Stimulated activated CD4-positive, alpha-beta T cell treated with anti-CD3 and anti-CD28 coated beads, Interleukin-4, amount 100 ng/mL, for 48 hours (primary cell): ENCODE data around the gene PSTPIP2.
"Not testable (repeated sequence)": the region's sequence is repeated elsewhere in the genome, so short reads cannot be mapped to it uniquely, and the experiment has no call there.

Experiments
- DNase-seq, 2 donors: peaks; one replicate each; pipeline ENCODE4 v3.0.0-alpha.2; 2020; ENCODE audit warnings: low read depth in 2 of 2

Gene PSTPIP2

GRCh38 chr18:46070232-46070631, 1.8 kb downstream of the PSTPIP2 start:
- no peak for DNase-seq

GRCh38 chr18:46069524-46069923, 2.5 kb downstream of the PSTPIP2 start:
- DNase-seq, result no peak

- DNase-seq, result no peak
Observed at GRCh38 chr18:46068763-46069162, 3.3 kb downstream of the PSTPIP2 start.

GRCh38 chr18:46067438-46068007, 4.5 kb downstream of the PSTPIP2 start:
- DNase-seq, result no peak

- no peak for DNase-seq
Observed at GRCh38 chr18:46062781-46063180, 9.3 kb downstream of the PSTPIP2 start.

GRCh38 chr18:46061796-46062195, 10.3 kb downstream of the PSTPIP2 start:
- DNase-seq, result no peak

- no peak for DNase-seq
Observed at GRCh38 chr18:46061387-46061786, 10.7 kb downstream of the PSTPIP2 start.

GRCh38 chr18:46060359-46060841, 11.7 kb downstream of the PSTPIP2 start:
- no peak for DNase-seq

GRCh38 chr18:46055838-46056230, 16.2 kb downstream of the PSTPIP2 start:
- no peak for DNase-seq

- DNase-seq, result no peak
Observed at GRCh38 chr18:46054956-46055837, 16.9 kb downstream of the PSTPIP2 start.

- no peak for DNase-seq
Observed at GRCh38 chr18:46053368-46054095, 18.5 kb downstream of the PSTPIP2 start.

GRCh38 chr18:46051731-46052461, 20.2 kb downstream of the PSTPIP2 start:
- DNase-seq, result no peak

- DNase-seq, result no peak
Observed at GRCh38 chr18:46050268-46050667, 21.8 kb downstream of the PSTPIP2 start.

GRCh38 chr18:46048641-46049040, 23.4 kb downstream of the PSTPIP2 start:
- no peak for DNase-seq

GRCh38 chr18:46047369-46047768, 24.7 kb downstream of the PSTPIP2 start:
- not testable (repeated sequence) for DNase-seq

- DNase-seq, result no peak
Observed at GRCh38 chr18:46046688-46047087, 25.4 kb downstream of the PSTPIP2 start.

GRCh38 chr18:46046126-46046525, 25.9 kb downstream of the PSTPIP2 start:
- no peak for DNase-seq

- no peak for DNase-seq
Observed at GRCh38 chr18:46042571-46043123, 29.4 kb downstream of the PSTPIP2 start.

GRCh38 chr18:46040747-46041104, 31.3 kb downstream of the PSTPIP2 start:
- DNase-seq, result no peak

- DNase-seq, result no peak
Observed at GRCh38 chr18:46040033-46040746, 31.9 kb downstream of the PSTPIP2 start.
